ENCODE data around the gene RAPGEF6. TPM values are rescaled to one million over a fixed set of nuclear protein-coding genes. Genes with fewer than 3 reads are reported as not detected.

The RAPGEF6 gene
- total RNA-seq, 1 donor from 2014 or later: 18.9 TPM

DNA sequence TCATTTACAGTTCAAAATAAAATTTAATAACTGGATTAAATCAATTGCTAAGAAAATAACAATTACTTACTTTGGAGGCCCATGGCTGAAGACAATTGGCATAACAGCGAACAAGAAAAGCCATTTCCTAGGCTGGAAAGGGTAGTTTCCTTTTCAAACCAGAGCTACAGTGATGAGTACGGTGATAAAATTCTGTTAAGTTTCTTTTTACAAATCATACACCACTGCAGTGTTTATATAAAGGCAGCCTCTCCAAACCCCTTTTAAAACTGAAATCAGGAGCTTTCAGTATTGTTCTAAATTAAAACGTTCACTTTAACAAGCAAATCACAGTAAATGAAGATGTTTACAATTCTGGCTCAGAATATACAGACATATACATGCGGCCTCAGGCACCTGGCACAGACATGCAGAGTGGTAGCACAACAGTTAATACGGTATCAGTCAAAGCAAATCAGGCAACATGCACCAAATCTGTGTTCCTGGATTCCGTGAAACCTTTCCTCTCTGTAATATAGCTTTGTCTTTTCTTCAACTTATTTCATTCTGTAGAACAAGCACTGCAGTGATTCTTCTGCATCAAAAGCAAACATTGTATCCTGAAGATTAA is 102.9 kb downstream of the RAPGEF6 start:
- Mint-ChIP-seq H3K27ac (ENCODE audit: unreplicated experiment) (no peak overlapping the region), H3K4me1 (ENCODE audit: unreplicated experiment) (peaks cover 15% of the 10 kb centered on the region), H3K4me3 (ENCODE audit: unreplicated experiment) (no peak overlapping the region), H3K36me3 (ENCODE audit: unreplicated experiment) (peaks cover 3% of the 10 kb centered on the region), H3K9me3 (ENCODE audit: unreplicated experiment) (no peaks in the 10 kb centered on the region), H3K27me3 (ENCODE audit: unreplicated experiment) (no peaks in the 10 kb centered on the region)
- TF ChIP-seq, protein P1, sequence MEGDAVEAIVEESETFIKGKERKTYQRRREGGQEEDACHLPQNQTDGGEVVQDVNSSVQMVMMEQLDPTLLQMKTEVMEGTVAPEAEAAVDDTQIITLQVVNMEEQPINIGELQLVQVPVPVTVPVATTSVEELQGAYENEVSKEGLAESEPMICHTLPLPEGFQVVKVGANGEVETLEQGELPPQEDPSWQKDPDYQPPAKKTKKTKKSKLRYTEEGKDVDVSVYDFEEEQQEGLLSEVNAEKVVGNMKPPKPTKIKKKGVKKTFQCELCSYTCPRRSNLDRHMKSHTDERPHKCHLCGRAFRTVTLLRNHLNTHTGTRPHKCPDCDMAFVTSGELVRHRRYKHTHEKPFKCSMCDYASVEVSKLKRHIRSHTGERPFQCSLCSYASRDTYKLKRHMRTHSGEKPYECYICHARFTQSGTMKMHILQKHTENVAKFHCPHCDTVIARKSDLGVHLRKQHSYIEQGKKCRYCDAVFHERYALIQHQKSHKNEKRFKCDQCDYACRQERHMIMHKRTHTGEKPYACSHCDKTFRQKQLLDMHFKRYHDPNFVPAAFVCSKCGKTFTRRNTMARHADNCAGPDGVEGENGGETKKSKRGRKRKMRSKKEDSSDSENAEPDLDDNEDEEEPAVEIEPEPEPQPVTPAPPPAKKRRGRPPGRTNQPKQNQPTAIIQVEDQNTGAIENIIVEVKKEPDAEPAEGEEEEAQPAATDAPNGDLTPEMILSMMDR (IDR thresholded peaks at IDR 0.05): no peak
- no peak for DNase-seq (ENCODE audit: extremely low spot score, unreplicated experiment)

DNA sequence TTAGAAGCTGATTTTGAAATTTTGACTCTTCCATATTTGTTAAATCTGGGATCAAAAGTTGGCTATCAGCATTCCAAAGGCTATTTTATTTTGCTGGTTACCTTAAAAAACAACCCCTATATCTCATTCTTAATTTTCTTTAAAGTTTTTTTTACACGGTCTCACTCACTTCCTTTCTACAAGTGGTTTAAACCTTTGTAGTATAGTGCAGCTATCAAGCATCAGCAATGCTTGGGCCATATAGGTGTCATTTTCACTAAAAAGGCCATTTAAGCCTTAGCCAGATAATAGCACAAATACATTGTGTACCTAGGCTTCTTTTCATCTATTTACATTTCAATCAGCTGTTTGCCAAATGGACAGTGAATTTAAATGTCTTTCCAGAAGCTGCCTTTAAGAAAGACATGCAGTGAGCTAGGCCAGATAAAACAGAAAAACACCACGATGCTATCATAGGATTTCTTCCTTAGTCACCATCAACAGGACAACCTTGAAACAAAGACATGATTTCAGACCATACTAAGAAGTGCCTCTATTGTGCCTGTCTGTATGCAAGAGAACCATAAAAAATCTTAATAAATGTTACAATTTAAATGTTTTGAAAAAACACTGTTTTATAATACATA is 104.2 kb downstream of the RAPGEF6 start:
- H3K36me3 Mint-ChIP-seq (ENCODE audit: unreplicated experiment): peaks cover 3% of the 10 kb centered on the region
- H3K4me3 Mint-ChIP-seq (ENCODE audit: unreplicated experiment): no peak overlapping the region
- no peaks in the 10 kb centered on the region for H3K9me3 Mint-ChIP-seq (ENCODE audit: unreplicated experiment)
- no peak overlapping the region for H3K27ac Mint-ChIP-seq (ENCODE audit: unreplicated experiment)
- TF ChIP-seq, protein P1 (IDR thresholded peaks at IDR 0.05): no peak
- peaks cover 5% of the 10 kb centered on the region for H3K4me1 Mint-ChIP-seq (ENCODE audit: unreplicated experiment)
- no peak for DNase-seq (ENCODE audit: extremely low spot score, unreplicated experiment)
- no peaks in the 10 kb centered on the region for H3K27me3 Mint-ChIP-seq (ENCODE audit: unreplicated experiment)

DNA sequence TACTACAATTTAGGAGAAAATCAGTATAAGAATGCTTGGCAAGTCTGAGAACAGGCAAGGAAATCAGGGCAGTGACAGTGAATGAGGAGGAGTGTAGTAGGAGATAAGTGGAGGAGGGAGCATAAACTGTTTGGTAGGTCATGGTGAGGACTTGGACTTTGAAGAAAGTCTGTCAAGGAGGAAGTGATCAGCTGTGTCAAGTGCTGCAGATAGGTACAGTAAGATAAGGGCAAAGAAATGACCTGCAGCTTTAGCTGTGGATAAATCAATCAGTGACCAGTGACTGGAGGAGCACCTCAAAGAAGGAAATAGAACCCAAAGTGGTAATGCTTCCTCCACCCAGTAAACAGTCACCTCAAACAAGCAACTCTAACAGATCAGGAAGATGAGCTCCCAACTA is 106.3 kb downstream of the RAPGEF6 start:
- Mint-ChIP-seq H3K27me3 (ENCODE audit: unreplicated experiment) (no peaks in the 10 kb centered on the region), H3K36me3 (ENCODE audit: unreplicated experiment) (peaks cover 3% of the 10 kb centered on the region), H3K27ac (ENCODE audit: unreplicated experiment) (no peak overlapping the region), H3K4me1 (ENCODE audit: unreplicated experiment) (peaks cover 5% of the 10 kb centered on the region), H3K9me3 (ENCODE audit: unreplicated experiment) (no peaks in the 10 kb centered on the region), H3K4me3 (ENCODE audit: unreplicated experiment) (no peak overlapping the region)
- TF ChIP-seq, protein P1 (IDR thresholded peaks at IDR 0.05): no peak
- DNase-seq (ENCODE audit: extremely low spot score, unreplicated experiment): no peak

DNA sequence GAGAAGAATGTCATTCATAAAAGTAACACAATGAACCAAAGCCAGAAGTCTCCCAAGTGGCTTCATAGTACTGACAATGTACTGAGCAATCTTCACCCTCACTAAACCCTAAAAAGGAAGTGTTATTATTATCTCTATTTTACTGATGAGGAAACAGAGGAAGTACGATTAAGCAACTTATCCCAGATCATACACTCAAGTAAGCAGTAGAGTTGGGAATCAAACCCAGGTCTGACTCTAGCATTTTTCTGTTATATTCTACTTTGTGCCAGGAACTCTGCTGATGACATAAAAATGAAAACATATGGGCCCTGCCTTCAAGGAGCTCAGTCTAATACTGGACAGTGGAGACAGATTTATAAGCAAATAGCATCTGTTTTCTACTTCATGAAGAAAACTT is 109.2 kb downstream of the RAPGEF6 start:
- Mint-ChIP-seq H3K4me1 (ENCODE audit: unreplicated experiment) (peaks cover 3% of the 10 kb centered on the region), H3K9me3 (ENCODE audit: unreplicated experiment) (no peaks in the 10 kb centered on the region), H3K36me3 (ENCODE audit: unreplicated experiment) (peaks cover 3% of the 10 kb centered on the region), H3K4me3 (ENCODE audit: unreplicated experiment) (no peak overlapping the region), H3K27me3 (ENCODE audit: unreplicated experiment) (no peaks in the 10 kb centered on the region), H3K27ac (ENCODE audit: unreplicated experiment) (no peak overlapping the region)
- TF ChIP-seq, protein P1 (IDR thresholded peaks at IDR 0.05): no peak
- no peak for DNase-seq (ENCODE audit: extremely low spot score, unreplicated experiment)

DNA sequence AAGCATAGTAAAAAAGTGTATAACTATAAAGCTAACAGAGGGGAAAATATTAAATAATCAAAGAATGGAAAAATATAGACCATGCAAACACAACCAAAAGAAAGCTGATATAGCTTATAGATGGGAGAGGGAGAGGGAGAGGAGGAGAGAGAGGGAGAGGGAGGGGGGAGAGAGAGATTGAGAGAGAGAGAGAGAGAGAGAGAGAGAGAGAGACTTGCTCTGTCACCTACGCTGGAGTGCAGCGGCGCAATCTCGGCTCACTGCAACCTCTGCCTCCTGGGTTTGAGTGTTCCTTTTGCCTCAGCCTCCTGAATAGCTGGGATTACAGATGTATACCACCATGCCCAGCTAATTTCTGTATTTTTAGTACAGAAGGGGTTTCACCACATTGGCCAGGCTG is 110.6 kb downstream of the RAPGEF6 start:
- no peak overlapping the region for H3K4me3 Mint-ChIP-seq (ENCODE audit: unreplicated experiment)
- no peak for DNase-seq (ENCODE audit: extremely low spot score, unreplicated experiment)
- peaks cover 1% of the 10 kb centered on the region for H3K4me1 Mint-ChIP-seq (ENCODE audit: unreplicated experiment)
- TF ChIP-seq, protein P1 (IDR thresholded peaks at IDR 0.05): no peak
- H3K27ac Mint-ChIP-seq (ENCODE audit: unreplicated experiment): no peak overlapping the region
- H3K27me3 Mint-ChIP-seq (ENCODE audit: unreplicated experiment): no peaks in the 10 kb centered on the region
- peaks cover 5% of the 10 kb centered on the region for H3K36me3 Mint-ChIP-seq (ENCODE audit: unreplicated experiment)
- H3K9me3 Mint-ChIP-seq (ENCODE audit: unreplicated experiment): no peaks in the 10 kb centered on the region

All from osteocyte (in vitro differentiated cells).